ENCODE measurements around the gene ELF1.
"Not testable (repeated sequence)": the region's sequence is repeated elsewhere in the genome, so short reads cannot be mapped to it uniquely, and the experiment has no call there.

ELF1 gene

GRCh38 chr13:40941581-40941980 lies 77.5 kb downstream of the ELF1 start:
- DNase-seq (ENCODE audit: extremely low read depth in 1 of 2, low read depth in 1 of 2) = no peak

- no peak for DNase-seq (ENCODE audit: extremely low read depth in 1 of 2, low read depth in 1 of 2)
Observed at GRCh38 chr13:40940841-40941240, 78.3 kb downstream of the ELF1 start.

GRCh38 chr13:40933508-40934204 lies 85.5 kb downstream of the ELF1 start:
- no peak for DNase-seq (ENCODE audit: extremely low read depth in 1 of 2, low read depth in 1 of 2)

DNA sequence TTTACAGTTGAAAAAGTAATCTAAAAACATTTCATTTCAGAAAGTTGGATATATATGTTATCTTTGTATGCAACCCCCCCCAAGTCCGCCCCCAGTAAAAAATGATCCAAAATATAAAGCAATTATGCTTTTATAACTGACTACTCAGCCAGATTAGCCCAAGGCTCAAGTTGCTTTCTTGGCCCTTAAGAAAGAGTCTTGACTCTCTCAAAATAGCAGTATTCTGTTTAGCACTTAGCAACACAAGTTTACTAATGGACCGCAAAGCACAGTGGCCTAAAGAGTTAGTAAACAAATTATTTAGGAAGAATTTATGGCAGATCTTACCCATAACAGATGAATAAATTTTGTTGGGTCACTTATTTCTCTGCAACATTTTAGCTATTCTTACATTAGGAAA lies 86.9 kb downstream of the ELF1 start:
- DNase-seq (ENCODE audit: extremely low read depth in 1 of 2, low read depth in 1 of 2) = no peak

GRCh38 chr13:40931719-40932118 lies 87.4 kb downstream of the ELF1 start:
- no peak for DNase-seq (ENCODE audit: extremely low read depth in 1 of 2, low read depth in 1 of 2)

- not testable (repeated sequence) for DNase-seq (ENCODE audit: extremely low read depth in 1 of 2, low read depth in 1 of 2)
Observed at GRCh38 chr13:40929883-40930282, 89.2 kb downstream of the ELF1 start.

GRCh38 chr13:40928980-40929379 lies 90.1 kb downstream of the ELF1 start:
- no peak for DNase-seq (ENCODE audit: extremely low read depth in 1 of 2, low read depth in 1 of 2)

- no peak for DNase-seq (ENCODE audit: extremely low read depth in 1 of 2, low read depth in 1 of 2)
Observed at GRCh38 chr13:40927929-40928328, 91.2 kb downstream of the ELF1 start.

DNA sequence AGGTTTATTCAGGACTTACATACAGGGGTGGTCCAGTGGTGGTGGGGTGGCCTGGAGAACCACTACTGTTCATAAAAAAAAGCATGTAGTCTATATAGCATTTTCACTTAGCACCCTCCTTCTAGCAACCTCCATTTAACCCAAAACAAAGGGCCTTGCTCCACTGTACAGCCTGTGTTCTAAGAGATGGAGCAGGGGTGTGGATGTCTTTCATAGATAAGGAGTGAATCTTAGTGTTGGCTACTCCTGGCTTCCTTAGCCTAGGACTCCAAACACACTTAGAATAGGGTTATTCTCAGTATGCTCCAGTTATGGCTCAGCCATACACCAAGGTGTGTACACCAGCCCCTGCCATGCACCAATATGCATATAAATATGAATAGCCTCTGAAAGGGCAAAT lies 95.2 kb downstream of the ELF1 start:
- no peak for DNase-seq (ENCODE audit: extremely low read depth in 1 of 2, low read depth in 1 of 2)

DNA sequence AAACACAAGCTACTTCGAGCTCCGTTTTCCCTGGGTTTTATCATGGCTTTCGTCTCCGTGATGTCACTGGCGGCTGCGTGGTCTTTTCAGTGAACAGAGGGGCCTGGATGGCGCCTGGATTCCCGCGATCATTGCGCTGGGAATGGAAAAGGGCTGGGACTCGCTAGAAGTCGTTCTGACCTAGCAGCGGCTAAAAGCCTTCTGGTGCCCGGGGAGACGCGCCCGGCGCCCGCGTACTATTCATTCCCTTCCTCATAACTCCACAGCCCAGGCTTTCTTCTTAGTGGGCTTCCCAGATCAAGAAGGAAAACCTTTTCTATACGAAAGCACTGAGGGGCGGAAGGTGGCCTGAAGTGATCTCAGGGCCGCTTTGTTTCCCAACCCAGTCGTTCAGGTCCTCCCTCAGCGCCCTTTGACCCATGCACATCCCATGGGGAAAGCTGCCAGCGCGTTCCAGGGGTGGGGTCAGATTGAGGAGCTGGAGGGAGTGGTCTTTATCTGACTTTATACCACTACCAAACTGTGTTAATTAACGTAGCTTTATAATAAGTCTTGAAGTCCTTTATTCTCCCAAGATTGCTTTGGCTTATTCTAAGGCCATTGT lies 96.6 kb downstream of the ELF1 start:
- no peak for DNase-seq (ENCODE audit: extremely low read depth in 1 of 2, low read depth in 1 of 2)

GRCh38 chr13:40920826-40921225 lies 98.3 kb downstream of the ELF1 start:
- DNase-seq (ENCODE audit: extremely low read depth in 1 of 2, low read depth in 1 of 2) = no peak

DNA sequence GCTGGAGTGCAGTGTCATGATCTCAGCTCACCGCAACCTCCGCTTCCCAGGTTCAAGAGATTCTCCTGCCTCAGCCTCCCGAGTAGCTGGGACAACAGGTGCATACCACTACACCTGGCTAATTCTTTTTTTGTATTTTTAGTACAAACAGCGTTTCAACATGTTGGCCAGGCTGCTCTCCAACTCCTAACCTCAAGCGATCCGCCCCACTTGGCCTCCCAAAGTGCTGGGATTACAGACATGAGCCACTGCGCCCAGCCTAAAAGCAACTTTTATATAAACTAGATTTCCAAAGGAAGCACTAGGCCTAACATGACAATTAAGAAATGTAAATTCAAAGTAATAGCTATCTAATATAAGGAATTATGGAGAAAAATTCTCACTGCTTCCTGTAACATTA lies 99.2 kb downstream of the ELF1 start:
- DNase-seq (ENCODE audit: extremely low read depth in 1 of 2, low read depth in 1 of 2) = not testable (repeated sequence)

DNA sequence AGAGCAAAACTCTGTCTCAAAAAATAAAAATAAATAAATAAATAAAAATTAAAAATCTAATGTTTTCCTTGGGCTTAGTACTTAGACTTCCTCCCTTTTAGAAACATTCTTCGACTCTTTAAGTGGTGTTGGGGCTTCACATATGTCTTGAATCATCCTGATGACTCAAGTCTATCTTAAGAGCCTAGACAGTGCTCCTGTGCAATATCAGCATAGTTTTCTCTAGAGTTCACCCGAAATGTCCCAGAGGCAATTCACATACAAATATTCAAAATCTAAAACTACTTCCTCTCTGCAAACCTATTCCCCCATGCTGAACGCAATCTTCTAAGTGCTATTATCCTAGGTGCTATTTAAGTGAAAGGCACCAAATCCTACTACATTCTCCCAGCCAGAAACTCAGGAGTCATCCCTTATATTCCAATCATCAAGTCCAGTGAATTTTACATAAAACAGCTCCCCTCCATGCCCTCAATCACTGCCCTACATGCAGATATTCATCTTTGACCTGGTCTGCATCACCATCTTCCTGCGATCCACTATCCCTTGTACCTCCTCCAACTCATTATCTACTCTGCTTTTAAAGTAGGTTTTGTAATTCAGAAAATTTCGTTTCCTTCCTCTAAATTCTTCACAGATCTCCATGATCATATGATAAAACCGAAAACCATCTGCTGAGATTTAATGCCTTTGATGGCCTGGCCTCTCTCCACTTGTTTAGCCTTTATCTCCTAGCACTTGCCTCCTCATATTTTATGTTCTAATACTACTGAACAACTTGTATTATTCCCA lies 102.7 kb downstream of the ELF1 start:
- DNase-seq (ENCODE audit: extremely low read depth in 1 of 2, low read depth in 1 of 2) = no peak

GRCh38 chr13:40914863-40915262 lies 104.3 kb downstream of the ELF1 start:
- not testable (repeated sequence) for DNase-seq (ENCODE audit: extremely low read depth in 1 of 2, low read depth in 1 of 2)

DNA sequence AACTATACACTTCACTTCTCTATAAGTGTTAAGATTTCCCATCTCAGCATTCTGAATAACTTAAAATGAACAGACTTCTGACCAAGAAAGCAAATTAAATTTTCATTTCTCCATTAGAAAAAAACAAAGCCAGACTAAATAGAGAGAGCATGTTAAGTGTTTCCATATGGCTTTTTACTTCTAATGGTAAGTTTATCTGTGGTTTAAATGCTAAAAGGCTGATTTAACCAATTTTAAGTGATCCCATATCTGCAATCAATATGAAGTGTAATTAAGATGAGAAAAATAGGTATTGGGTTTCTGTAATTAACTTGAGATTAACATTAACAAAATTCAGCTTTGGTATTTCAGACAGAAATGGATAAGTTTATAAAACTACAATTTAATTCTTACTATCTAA lies 107.8 kb downstream of the ELF1 start:
- DNase-seq (ENCODE audit: extremely low read depth in 1 of 2, low read depth in 1 of 2) = no peak

DNA sequence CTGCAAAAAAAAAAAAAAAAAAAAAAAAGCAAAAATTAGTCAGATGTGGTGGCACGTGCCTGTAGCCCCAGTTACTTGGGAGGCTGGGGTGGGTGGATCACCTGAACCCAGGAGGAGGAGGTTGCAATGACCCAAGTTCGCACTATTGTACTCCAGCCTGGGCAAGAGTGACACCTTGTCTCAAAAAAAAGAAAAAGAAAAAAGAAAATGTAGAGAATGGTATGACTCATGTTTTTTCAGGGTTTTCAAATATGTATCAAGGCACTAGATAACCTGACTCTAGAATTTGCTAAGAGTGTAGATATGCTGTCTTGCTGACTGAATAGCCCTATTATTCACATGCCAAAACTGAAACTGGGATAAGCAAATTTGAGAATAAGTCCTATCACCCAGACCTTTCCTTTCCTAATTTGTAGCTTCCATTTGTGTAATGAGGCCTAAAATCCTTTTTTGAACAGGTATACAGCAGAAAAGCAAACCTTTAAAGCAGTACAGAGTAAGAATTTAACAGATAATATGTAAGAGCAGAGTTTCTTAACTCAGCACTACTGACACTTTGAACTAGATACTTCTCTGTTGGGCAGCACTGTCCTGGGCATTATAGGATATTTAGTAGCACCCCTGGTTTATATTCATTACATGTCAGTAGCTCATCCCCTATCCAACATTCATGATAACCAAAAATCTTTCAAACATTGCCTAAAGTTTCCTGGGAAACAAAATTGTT lies 108.6 kb downstream of the ELF1 start:
- peak in 1 of 2 donors; percentile 10 for DNase-seq (ENCODE audit: extremely low read depth in 1 of 2, low read depth in 1 of 2)

DNA sequence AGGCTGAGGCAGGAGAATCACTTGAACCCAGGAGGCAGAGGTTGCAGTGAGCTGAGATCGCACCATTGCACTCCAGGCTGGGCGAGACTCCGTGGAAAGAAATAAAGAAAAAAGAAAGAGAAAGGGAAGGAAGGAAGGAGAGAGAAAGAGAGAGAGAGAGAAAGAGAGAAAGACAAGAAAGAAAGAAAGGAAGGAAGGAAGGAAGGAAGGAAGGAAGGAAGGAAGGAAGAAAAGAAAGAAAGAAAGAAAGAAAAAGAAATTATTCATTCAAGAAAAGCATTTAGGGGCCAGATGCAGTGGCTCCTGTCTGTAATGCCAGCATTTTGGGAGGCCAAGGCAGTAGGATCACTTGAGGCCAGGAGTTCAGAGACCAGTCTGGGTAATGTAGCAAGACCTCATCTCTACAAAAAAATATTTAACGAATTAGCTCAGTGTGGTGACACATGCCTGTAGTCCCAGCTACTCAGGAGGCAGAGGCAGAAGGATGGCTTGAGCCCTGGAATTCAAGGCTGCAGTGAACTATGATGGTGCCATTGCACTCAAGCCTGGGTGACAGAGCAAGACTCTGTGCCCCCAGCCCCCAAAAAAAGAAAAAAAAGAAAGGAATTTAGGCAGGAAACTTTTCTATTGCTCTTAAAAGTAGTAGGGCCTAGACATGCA lies 109.4 kb downstream of the ELF1 start:
- DNase-seq (ENCODE audit: extremely low read depth in 1 of 2, low read depth in 1 of 2) = not testable (repeated sequence)

DNA sequence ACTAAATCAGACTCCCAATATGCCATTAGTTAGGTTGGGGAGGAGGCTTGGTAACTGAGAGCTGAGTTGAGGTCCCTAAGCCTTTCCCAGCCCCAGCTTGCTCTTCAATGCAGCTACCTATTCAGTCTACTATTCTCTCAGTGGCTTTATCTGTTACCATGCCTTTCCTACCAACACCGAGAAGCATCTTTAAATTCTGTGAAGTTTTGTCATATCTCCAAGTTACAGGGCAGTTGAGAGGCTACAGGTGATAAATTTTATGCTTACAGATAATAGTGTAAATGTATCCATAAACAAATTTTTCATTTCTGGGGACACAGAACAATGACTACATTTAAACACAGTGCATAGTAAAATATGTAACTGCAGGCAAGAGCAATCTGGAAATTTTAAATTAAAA lies 110.6 kb downstream of the ELF1 start:
- no peak for DNase-seq (ENCODE audit: extremely low read depth in 1 of 2, low read depth in 1 of 2)

GRCh38 chr13:40901032-40901431 lies 118.1 kb downstream of the ELF1 start:
- not testable (repeated sequence) for DNase-seq (ENCODE audit: extremely low read depth in 1 of 2, low read depth in 1 of 2)

DNA sequence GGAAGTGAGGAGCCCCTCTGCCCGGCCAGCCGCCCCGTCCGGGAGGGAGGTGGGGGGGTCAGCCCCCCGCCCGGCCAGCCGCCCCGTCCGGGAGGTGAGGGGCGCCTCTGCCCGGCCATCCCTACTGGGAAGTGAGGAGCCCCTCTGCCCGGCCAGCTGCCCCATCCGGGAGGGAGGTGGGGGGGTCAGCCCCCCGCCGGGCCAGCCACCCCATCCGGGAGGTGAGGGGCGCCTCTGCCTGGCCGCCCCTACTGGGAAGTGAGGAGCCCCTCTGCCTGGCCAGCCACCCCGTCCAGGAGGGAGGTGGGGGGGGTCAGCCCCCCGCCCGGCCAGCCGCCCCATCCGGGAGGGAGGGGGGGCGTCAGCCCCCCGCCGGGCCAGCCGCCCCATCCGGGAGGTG lies 118.5 kb downstream of the ELF1 start:
- DNase-seq (ENCODE audit: extremely low read depth in 1 of 2, low read depth in 1 of 2) = not testable (repeated sequence)

DNA sequence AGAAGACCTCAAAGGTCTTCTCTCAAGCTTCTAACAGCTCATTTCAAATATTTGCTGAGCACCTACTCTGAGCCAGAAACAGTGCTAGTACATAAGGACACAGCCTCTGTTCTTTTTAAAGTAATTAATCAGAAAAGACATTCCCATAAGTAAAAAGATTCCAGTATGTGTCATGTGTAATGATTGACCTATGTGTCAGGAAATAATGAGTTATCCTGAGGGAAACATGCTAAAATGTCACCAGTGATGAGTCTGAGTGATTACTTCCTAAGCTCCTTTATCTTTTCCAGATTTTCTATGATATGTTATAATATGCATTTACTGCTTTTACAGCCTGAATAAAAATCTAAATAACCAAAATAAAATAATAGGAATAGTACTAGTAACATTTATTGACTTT lies 122.1 kb downstream of the ELF1 start:
- DNase-seq (ENCODE audit: extremely low read depth in 1 of 2, low read depth in 1 of 2) = no peak
